Activated CD8-positive, alpha-beta memory T cell treated with anti-CD3 and anti-CD28 coated beads, Interleukin-2, amount 10 ng/mL, durations not matched to agents 7 days and 5 days (primary cell): ENCODE measurements around the gene TRMT112. TPM values are rescaled to one million over a fixed set of nuclear protein-coding genes. Genes with fewer than 3 reads are reported as not detected.

Source experiments
- ATAC-seq: fragments of 150-1000 bp; cut with Tn5 transposase; one replicate; pipeline ENCODE4 v1.10.0; 2021; ENCODE audit warnings: moderate library complexity
- CTCF ChIA-PET: fragments of 350-600 bp; sonication (Branson Sonifier 250); formaldehyde crosslinking; loops from one replicate; lab custom pipeline; 2021; ENCODE audit warnings: antibody characterized with exemption; lab: Charles Lee
- DNase-seq: peaks from one replicate; pipeline ENCODE4 v3.0.0-alpha.2; 2020
- H3K27ac Mint-ChIP-seq: one replicate; pipeline ENCODE4 v1.8.0; 2021; ENCODE audit warnings: mild to moderate bottlenecking, mixed read lengths
- H3K27me3 Mint-ChIP-seq: one replicate; pipeline ENCODE4 v1.8.0; 2021; ENCODE audit warnings: mixed read lengths
- H3K36me3 Mint-ChIP-seq: one replicate; pipeline ENCODE4 v1.8.0; 2021; ENCODE audit warnings: mild to moderate bottlenecking, mixed read lengths
- H3K4me1 Mint-ChIP-seq: one replicate; pipeline ENCODE4 v1.8.0; 2021; ENCODE audit warnings: mixed read lengths
- H3K4me3 Mint-ChIP-seq: one replicate; pipeline ENCODE4 v1.8.0; 2021; ENCODE audit warnings: mild to moderate bottlenecking, moderate library complexity, mixed read lengths
- H3K9me3 Mint-ChIP-seq: one replicate; pipeline ENCODE4 v1.8.0; 2022; ENCODE audit warnings: low read depth, mixed read lengths
- total RNA-seq, 2 experiments: library from RNA; stranded (reverse); gene quantifications; one replicate each; pipeline ENCODE4 v1.2.3, GENCODE V29; 2021

The TRMT112 gene
- total RNA-seq, 2 experiments from 2014 or later, result 134 to 153 TPM

DNA sequence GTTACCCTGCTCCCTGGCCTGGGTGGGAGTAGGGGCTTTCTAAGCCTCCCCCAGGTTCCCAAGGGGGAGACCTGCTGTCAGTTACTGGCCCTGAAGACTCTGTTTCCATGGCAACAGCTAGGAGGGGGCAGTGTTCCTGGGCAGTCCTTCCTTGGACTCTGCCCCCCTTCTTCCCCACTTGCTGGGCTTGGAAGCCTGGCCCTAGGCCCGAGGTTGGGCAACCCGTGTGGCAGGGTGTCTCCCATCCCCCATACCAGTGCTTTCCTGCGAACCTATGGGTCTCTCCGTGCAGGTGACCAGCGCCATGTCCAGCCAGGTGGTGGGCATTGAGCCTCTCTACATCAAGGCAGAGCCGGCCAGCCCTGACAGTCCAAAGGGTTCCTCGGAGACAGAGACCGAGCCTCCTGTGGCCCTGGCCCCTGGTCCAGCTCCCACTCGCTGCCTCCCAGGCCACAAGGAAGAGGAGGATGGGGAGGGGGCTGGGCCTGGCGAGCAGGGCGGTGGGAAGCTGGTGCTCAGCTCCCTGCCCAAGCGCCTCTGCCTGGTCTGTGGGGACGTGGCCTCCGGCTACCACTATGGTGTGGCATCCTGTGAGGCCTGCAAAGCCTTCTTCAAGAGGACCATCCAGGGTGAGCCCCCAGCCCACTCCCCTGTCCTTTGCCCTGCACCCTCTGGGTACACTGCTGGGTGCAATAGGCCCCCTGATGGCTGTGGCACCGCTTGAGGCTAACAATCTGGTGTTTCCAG is 10.3 kb downstream of the TRMT112 start:
- DNase-seq (no peak), ATAC-seq (no peak)
- H3K27ac Mint-ChIP-seq, result peak overlapping the region; percentile 81
- peaks cover 38% of the 10 kb centered on the region for H3K4me1 Mint-ChIP-seq
- no peaks in the 10 kb centered on the region for H3K9me3 Mint-ChIP-seq
- peaks cover under 1% of the 10 kb centered on the region for H3K27me3 Mint-ChIP-seq
- CTCF ChIA-PET, result interaction anchor here (1.3 to 7.2 kb wide), 6 partner anchors 10 to 103 kb away, joined by 6 to 169 read pairs (median 46); partner anchors contain the start of genes CCDC88B, FERMT3, FKBP2 and PLCB3
- H3K36me3 Mint-ChIP-seq, result peaks cover 12% of the 10 kb centered on the region
- peak overlapping the region; percentile 95 for H3K4me3 Mint-ChIP-seq

DNA sequence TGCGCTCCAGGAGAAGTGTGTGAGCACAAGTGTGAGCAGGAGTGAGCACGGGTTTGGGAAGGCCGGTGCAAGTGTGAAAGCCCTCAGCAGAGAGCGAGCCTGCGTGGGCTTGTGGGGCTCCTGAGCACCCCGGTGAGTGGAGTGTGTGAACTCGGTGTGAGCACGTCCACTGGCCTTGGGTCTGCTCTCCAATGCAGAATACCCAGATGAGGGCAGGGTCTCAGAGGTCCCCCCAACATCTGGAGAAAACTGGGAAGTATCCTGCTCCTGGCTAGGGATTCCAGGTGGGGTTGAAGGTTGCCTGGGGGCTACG is 10.8 kb downstream of the TRMT112 start:
- H3K4me1 Mint-ChIP-seq, result peaks cover 41% of the 10 kb centered on the region
- peaks cover 5% of the 10 kb centered on the region for H3K27me3 Mint-ChIP-seq
- peak overlapping the region; percentile 95 for H3K4me3 Mint-ChIP-seq
- CTCF ChIA-PET, result interaction anchor here (2.5 to 7.2 kb wide), 5 partner anchors 11 to 102 kb away, joined by 9 to 169 read pairs (median 77); partner anchors contain the start of genes CCDC88B, FERMT3, FKBP2 and PLCB3
- peak overlapping the region; percentile 81 for H3K27ac Mint-ChIP-seq
- no peaks in the 10 kb centered on the region for H3K9me3 Mint-ChIP-seq
- DNase-seq (no peak), ATAC-seq (no peak)
- peaks cover 12% of the 10 kb centered on the region for H3K36me3 Mint-ChIP-seq

DNA sequence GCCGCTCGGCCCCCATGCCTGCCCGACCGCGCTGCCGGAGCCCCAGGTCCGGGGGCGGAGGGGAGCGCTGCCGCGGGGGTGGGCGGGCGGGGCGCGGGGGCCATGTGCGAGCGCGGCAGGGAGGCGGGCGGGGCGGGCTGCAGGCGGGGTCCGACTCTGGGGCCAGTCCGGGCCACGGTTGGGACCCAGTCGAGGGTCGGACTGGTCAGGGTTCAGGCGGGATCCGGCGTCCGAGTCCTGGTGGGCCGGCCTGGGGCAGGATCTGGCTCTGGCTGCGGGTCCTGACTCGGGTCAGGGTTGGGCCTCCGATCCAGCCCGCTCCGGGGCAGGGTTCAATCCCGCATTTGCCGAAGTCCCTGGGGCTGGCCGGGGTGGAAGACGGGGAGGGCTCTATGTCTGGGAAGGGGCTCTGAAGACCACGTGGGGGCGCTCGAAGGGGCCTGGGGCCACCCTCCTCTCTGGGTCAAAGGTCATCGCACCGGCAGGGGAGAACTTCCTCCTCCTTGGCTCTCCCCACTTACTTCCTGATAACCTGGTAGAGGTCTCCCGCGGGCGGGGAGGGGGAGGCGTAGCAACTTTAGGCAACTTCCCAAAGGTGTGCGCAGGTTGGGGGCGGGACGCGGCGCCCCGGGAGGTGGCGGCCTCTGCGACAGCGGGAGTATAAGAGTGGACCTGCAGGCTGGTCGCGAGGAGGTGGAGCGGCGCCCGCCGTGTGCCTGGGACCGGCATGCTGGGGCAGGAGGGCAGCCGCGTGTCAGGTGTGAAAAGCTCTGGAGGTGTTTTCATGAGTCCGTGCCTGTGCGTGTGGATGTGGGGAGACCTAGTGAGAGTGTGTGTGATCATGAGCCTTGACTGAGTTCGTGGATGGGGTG is 11.4 kb downstream of the TRMT112 start:
- DNase-seq, result peak; percentile 88
- ATAC-seq, result peak; percentile 25
- H3K27ac Mint-ChIP-seq, result peak overlapping the region; percentile 81
- CTCF ChIA-PET, result interaction anchor here (2.5 to 7.2 kb wide), 7 partner anchors 11 to 101 kb away, joined by 9 to 188 read pairs (median 104); partner anchors contain the start of genes BAD, CCDC88B, FERMT3 and FKBP2
- H3K4me1 Mint-ChIP-seq, result peaks cover 40% of the 10 kb centered on the region
- no peaks in the 10 kb centered on the region for H3K9me3 Mint-ChIP-seq
- peaks cover 7% of the 10 kb centered on the region for H3K27me3 Mint-ChIP-seq
- peak overlapping the region; percentile 95 for H3K4me3 Mint-ChIP-seq
- peaks cover 10% of the 10 kb centered on the region for H3K36me3 Mint-ChIP-seq

DNA sequence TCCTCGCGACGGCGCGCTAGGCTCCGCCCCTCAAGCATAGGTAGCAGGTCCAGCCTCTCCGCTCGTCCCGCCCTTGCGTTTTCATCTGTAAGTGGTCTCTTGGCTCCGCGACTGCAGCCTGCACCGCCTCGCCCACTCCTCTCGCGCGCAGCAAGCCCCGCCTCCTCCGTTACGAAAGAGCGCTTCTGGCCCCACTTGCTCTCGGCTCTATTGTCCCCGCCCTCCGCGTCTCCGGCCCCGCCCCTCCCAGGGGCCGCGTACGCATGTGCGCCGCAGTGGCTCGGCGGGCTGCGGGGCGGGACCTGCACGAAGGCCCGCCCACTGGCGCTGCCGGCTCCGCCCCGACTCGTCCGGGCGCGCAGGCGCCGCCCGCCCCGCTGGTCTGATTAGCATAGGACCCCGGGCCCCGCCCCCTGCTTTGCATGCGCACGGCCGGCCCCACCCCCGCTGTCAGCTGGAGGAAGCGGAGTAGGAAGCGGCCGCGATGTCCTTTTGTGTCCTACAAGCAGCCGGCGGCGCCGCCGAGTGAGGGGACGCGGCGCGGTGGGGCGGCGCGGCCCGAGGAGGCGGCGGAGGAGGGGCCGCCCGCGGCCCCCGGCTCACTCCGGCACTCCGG is 12.2 kb downstream of the TRMT112 start, which contains the start of gene ESRRA:
TSS of gene ESRRA (plus strand) at position 450 of the 616 bp plus-strand sequence. CDS start 1,656 bp downstream, outside the sequence.
- H3K4me1 Mint-ChIP-seq, result peaks cover 44% of the 10 kb centered on the region
- CTCF ChIA-PET, result interaction anchor here (0.7 to 7.2 kb wide), 22 partner anchors 9 to 467 kb away, joined by 3 to 188 read pairs (median 5); partner anchors contain the start of genes BAD, FERMT3, FKBP2 and GPR137
- ATAC-seq (peak; percentile 77), DNase-seq (peak; percentile 100)
- peak within 1 kb of the TSS; percentile 95 for H3K4me3 Mint-ChIP-seq
- peak within 1 kb of the TSS; percentile 98 for H3K27ac Mint-ChIP-seq
- peaks cover 14% of the 10 kb centered on the region for H3K27me3 Mint-ChIP-seq
- no peaks in the 10 kb centered on the region for H3K9me3 Mint-ChIP-seq
- H3K36me3 Mint-ChIP-seq, result peaks cover 7% of the 10 kb centered on the region

DNA sequence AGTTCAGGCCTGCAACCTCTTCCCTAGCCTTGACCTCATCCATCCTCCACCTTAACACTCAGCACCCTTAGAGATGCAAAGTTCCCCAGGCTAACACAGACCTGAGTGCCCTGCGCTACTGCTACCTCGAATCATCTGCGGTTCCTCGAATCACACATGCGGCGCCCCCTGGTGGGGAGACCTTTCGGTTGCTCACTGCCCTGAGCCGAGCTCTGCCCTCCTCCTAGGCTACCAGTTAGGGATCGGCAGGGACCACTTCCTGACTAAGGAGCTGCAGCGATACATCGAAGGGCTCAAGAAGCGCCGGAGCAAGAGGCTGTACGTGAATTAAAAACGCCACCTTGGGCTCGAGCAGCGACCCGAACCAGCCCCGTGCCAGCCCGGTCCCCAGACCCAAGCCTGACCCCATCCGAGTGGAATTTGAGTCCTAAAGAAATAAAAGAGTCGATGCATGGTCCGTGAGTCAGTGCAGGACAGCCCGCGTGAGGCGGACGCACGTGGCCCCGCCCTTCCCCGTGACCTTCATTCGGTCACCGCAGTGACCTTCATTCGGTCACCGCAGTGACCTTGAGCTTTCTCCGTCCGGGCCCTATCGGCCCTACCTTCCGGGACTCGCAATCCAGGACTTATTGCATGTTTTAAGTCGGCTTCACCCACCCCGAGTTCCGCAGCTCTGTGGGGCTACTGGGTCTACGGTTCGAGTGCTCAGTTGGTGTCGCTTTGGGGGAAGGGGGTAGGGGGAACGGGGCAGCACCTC is 12.9 kb downstream of the TRMT112 start:
- DNase-seq (peak; percentile 97), ATAC-seq (peak; percentile 40)
- peaks cover 21% of the 10 kb centered on the region for H3K27me3 Mint-ChIP-seq
- peak overlapping the region; percentile 98 for H3K27ac Mint-ChIP-seq
- peaks cover 43% of the 10 kb centered on the region for H3K4me1 Mint-ChIP-seq
- H3K9me3 Mint-ChIP-seq, result no peaks in the 10 kb centered on the region
- CTCF ChIA-PET, result interaction anchor here (0.6 to 7.2 kb wide), 29 partner anchors 10 to 466 kb away, joined by 3 to 188 read pairs (median 4); partner anchors contain the start of genes BAD, CCDC88B, FERMT3 and FKBP2
- H3K36me3 Mint-ChIP-seq, result peaks cover 7% of the 10 kb centered on the region
- peak overlapping the region; percentile 86 for H3K4me3 Mint-ChIP-seq

DNA sequence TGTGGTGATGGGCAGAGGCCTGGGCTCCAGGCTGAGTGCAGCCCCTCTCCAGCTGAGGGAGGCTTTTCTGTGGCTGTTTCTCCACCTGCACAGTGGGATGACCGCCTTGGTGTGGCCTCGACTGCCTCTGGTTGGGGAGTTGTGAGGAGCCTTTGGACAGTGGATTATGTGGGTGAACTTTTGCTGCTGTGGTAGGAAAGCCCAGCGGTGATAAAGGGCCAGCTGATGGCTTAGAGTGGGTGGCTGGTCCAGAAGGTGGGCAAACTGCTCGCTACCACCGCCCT is 13.4 kb downstream of the TRMT112 start:
- Mint-ChIP-seq H3K27ac (peak overlapping the region; percentile 98), H3K9me3 (no peaks in the 10 kb centered on the region), H3K27me3 (peaks cover 23% of the 10 kb centered on the region), H3K4me3 (peak overlapping the region; percentile 86), H3K36me3 (peaks cover 5% of the 10 kb centered on the region), H3K4me1 (peaks cover 41% of the 10 kb centered on the region)
- no peak for DNase-seq
- CTCF ChIA-PET, result interaction anchor here (1.0 to 7.2 kb wide), 22 partner anchors 10 to 303 kb away, joined by 3 to 188 read pairs (median 6); partner anchors contain the start of genes BAD, CCDC88B, FERMT3 and FKBP2
- ATAC-seq, result no peak

DNA sequence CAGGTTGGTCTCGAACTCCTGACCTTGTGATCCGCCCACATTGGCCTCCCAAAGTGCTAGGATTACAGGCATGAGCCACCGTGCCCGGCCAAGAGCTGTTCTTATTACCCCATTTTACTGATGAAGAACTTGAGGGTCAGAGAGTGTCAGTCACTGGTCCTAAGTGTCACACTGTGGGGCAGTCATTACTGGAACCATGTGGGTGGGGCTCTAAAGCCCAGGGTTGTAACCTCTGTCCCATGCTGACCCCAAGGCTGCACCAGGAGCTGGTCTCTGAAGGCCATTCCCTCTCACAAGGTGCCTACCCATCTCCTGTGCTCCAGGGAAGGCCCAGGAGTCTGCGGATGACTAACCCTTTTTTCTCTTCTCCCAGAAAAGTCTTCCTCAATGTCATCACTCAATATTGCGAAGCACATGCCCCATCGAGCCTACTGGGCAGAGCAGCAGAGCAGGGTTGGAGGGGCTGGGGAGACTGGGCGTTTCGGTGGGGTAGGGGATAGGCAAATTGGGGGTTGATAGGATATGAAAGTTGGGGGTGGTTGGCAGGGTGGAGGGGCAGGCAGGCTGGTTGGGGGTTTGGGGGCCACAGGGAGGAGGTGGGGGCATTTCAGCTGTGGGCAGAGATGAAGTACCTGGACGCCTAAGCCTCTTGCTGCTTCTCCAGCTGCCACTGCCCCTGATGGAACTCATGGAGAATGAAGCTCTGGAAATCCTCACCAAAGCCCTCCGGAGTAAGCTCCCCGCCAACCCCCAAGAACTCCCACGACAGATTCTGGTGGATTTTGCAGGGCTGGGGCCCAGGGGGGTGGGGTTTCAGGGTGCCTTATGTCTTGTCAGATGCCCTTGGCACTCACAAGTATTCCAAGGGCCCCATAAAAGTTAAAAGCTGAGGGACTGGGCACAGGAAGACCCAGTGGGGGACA is 14.0 kb downstream of the TRMT112 start:
- ATAC-seq (no peak), DNase-seq (peak; percentile 45)
- Mint-ChIP-seq H3K9me3 (no peaks in the 10 kb centered on the region), H3K36me3 (peaks cover 5% of the 10 kb centered on the region), H3K4me3 (peak overlapping the region; percentile 86), H3K4me1 (peaks cover 41% of the 10 kb centered on the region), H3K27ac (peak overlapping the region; percentile 98), H3K27me3 (peaks cover 29% of the 10 kb centered on the region)
- CTCF ChIA-PET, result interaction anchor here (0.7 to 7.2 kb wide), 23 partner anchors 14 to 1627 kb away, joined by 3 to 188 read pairs (median 6); partner anchors contain the start of genes BAD, CCDC88B, FERMT3 and FKBP2

DNA sequence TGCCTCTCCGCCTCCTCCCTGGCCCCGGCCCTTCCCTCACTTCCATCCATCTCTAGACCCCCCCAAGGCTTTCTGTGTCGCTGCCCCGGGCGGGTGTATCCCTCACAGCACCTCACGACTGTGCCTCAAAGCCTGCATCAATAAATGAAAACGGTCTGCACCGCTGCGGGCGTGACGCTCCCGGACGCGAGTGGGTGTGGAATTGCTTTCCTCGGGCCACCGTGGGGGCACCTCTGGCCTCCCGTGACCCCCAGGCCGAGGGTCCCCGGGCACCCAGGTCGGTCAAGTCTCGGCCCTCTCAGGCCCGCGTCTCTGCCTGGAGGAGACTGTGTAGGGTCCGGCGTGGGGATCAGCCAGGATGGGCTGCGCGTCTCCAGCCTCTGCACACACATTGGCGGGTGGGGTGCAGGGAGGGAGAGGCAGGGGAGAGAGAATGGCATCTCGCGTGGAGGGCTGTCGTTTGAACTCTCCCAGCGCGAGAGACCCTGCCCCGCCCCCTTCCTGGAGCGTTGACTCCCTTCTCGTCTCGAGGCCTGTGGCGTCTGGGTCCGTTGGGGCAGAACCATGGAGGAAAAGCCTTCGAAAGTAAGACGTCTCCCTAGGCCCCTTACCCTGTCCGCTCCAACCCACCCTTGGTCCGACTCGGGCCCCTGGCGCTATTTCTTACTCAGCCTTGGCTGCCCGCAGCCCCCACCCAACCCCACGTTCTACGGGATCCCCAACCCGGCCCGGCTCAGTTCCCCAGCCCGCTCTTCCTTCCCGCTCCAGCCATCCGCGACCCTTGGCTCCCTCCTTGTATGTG is 17.3 kb downstream of the TRMT112 start, which contains the start of gene CATSPERZ:
TSS of gene CATSPERZ (plus strand) at position 512 of the 802 bp plus-strand sequence. CDS start at position 565, 53 bp downstream.
- Mint-ChIP-seq H3K27me3 (peaks cover 63% of the 10 kb centered on the region), H3K27ac (no peak within 1 kb of the TSS), H3K36me3 (no peaks in the 10 kb centered on the region), H3K4me1 (peaks cover 25% of the 10 kb centered on the region), H3K9me3 (no peaks in the 10 kb centered on the region), H3K4me3 (peak within 1 kb of the TSS; percentile 47)
- CTCF ChIA-PET, result interaction anchor here (0.8 to 7.2 kb wide), 20 partner anchors 13 to 300 kb away, joined by 3 to 188 read pairs (median 8); partner anchors contain the start of genes BAD, CCDC88B, FERMT3 and FKBP2
- no peak for DNase-seq
- no peak for ATAC-seq

DNA sequence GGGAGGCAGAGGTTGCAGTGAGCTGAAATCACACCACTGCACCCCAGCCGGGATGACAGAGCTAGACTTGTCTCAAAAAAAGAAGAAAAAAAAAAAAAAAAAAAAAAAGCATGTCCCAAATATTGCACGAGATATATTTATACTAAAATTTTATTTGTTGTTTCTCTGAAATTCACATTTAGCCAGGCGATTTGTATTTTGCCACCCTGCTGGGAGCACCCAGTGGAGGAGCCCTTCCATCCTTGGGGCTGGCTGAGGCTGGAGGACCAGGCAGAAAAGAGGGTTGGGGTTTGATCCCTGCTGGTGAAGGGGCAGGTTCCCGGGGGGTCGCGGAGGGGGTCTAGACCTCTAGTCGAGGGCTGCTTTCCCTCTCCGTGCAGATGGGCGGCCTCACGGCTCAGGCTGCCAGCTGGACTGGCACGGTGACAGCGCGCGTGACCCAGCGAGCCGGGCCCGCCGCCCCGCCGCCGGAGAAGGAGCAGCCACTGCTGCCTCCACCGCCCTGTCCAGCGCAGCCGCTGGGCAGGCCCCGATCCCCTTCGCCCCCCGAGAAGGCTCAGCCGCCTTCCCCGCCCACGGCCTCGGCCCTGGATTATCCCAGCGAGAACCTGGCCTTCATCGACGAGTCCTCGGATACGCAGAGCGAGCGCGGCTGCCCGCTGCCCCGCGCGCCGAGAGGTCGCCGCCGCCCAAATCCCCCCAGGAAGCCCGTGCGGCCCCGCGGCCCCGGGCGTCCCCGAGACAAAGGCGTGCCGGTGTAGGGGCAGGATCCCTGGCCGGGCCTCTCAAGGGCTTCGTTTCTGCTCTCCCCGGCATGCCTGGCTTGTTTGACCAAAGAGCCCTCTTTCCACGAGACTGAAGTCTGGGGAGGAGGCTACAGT is 18.2 kb downstream of the TRMT112 start:
- H3K9me3 Mint-ChIP-seq, result no peaks in the 10 kb centered on the region
- H3K27me3 Mint-ChIP-seq, result peaks cover 68% of the 10 kb centered on the region
- no peak for ATAC-seq
- H3K4me3 Mint-ChIP-seq, result no peak overlapping the region
- no peaks in the 10 kb centered on the region for H3K36me3 Mint-ChIP-seq
- no peak overlapping the region for H3K27ac Mint-ChIP-seq
- no peak for DNase-seq
- CTCF ChIA-PET, result interaction anchor here (0.6 to 1.2 kb wide), 4 partner anchors 31 to 125 kb away, joined by 3 to 4 read pairs (median 3); no protein-coding TSS in a partner anchor
- H3K4me1 Mint-ChIP-seq, result peaks cover 23% of the 10 kb centered on the region
